HG03039 (cell line): ENCODE measurements around the gene KASH5.

Source experiments
- ATAC-seq: cut with Tn5 transposase; IDR thresholded peaks from one replicate; pipeline ENCODE4 v1.9.1; 2021; ENCODE audit warnings: mild to moderate bottlenecking, moderate library complexity; ENCODE audit not compliant: unreplicated experiment

The KASH5 gene

DNA sequence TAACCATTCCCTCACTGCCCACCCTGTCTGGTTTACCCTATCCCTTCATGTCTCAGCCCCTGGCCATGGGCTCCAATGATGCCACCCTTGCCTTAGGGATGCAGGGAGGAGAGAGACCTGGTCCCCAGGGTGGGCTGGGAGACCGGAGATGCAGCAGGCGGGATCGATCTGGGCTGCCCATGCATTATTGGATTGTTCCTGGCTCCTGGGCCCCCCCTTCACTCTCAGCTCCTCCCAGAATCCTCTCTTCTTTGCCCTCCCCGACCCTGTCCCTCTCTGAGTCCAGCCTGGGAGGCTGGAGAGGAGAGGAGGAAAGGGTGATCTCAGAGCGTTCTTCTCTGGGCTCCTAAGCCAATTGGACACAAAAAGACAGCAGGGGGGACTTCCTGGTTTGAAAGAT lies 5.8 kb downstream of the KASH5 start:
- ATAC-seq = no peak

DNA sequence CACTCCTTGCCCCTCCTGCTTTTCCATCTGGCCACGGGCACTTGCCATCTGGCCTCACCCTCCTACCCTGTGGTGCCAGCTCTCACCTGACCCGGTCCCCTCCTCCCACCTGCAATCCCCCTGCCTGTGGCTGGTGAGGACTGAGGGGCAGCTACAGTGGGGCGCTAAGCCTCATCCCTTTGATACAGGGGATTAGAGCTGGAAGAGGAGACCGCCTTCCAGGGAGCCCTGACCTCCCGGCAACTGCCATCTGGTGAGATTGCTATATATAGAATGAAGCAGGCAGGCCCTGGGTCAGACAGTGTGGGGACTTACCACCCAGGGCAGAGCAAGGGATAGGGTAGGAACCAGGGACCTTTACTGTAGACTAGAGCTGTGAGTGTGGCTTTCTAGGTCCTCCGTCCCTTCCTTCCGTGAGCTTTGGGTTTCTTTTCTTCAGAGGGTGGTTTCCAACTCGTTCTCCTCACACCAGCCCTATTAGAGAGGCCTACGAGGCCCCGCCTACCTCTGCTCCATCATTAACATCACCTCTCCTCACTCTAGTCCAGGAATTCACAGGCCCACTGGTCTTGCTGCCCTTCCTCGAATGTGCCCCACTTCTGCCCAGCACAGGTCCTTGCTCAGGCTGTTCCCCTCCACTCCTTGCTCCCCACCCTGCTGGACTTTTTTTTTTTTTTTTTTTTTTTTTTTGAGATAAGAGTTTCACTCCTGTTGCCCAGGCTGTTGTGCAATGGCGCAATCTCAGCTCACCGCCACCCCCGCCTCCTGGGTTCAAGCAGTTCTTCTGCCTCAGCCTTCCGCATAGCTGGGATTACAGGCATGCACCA lies 7.7 kb downstream of the KASH5 start:
- no peak for ATAC-seq

DNA sequence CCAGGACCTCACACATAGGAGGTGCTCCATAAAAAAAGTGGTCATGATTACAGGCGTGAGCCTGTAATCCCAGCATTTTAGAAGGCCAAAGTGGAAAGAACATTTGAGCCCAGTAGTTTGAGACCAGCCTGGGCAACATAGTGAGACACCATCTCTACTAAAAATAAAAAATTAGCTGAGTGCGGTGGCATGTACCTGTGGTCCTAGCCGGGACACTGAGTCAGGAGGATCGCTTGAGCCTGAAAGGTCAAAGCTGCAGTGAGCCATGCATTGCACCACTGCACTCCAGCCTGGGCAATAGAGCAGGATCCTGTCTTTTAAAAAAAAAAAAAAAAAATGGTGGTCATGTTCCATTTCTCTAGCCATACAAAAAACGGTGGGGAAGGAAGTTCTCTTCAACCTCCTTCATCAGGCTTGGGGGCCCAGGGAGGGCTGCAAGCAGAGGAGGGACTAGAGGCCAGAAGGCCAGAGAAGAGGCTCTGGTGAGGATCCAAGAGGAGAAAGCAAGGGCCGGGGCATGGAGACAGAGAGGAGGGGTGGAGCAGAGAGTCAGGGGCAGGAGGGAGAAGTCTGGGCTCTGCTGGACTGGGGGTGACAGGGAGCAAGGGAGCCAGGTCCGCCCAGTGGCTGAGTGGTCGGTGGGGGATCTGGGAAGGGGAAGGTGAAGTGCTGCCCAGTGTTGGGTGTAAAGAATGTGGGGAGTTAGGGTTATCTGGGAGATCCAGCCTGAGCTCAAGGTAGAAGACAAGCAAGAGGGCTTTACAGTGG lies 8.9 kb downstream of the KASH5 start:
- ATAC-seq = no peak

DNA sequence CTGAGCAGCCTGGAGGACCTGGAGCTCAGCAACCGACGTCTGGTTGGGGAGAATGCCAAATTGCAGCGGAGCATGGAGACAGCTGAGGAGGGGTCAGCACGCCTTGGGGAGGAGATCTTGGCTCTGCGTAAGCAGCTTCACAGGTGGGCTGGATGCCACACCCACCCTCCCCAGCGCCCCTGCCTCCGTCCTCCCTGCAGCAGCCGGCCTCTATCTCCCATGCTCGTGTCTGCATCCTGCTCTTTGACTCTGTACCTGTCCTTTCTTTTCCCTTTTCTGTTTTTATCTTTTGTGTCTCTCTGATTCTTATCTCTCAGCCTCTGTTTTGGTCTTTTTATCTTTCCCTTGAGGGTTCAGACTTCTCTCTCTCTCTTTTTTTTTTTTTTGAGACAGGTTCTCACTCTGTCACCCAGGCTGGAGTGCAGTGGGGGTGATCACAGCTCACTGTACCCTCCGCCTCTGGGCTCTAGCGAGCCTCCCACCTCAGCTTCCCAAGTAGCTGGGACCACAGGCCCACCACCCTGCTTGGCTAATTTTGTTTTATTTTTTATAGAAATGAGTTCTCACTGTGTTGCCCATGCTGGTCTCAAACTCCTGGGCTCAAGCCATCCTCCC lies 10.1 kb downstream of the KASH5 start:
- no peak for ATAC-seq

DNA sequence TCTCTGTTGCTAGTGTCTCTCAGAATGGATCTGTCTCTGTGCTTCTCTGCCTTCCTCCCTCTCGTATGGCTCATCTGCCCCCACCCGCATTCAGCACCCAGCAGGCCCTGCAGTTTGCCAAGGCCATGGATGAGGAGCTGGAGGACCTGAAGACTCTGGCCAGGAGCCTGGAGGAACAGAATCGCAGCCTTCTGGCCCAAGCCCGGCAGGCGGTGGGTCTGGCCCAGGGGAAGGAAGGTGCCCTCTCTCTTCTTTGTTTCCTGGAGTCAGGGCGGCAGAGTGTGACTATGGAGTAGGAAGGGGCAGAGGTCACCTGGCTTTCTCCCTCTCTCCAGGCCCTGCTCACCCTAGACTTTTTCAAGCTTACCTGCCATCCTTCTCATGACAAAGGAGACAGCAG lies 10.9 kb downstream of the KASH5 start:
- ATAC-seq = no peak

DNA sequence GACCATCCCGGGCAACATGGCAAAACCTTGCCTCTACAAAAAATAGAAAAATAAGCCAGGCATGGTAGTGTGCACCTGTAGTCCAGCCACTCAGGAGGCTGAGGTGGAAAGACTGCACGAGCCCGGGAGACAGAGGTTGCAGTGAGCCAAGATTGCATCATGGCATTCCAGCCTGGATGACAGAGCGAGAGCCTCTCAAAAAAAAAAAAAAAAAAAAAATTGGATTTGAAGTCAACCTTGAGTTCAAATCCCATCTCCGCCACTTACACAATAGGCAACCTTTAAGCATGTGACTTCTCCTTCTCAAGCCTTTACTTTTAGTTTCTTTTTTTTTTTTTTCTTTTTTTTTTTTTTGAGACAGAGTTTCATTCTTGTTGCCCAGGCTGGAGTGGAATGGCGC lies 12.0 kb downstream of the KASH5 start:
- ATAC-seq = no peak

DNA sequence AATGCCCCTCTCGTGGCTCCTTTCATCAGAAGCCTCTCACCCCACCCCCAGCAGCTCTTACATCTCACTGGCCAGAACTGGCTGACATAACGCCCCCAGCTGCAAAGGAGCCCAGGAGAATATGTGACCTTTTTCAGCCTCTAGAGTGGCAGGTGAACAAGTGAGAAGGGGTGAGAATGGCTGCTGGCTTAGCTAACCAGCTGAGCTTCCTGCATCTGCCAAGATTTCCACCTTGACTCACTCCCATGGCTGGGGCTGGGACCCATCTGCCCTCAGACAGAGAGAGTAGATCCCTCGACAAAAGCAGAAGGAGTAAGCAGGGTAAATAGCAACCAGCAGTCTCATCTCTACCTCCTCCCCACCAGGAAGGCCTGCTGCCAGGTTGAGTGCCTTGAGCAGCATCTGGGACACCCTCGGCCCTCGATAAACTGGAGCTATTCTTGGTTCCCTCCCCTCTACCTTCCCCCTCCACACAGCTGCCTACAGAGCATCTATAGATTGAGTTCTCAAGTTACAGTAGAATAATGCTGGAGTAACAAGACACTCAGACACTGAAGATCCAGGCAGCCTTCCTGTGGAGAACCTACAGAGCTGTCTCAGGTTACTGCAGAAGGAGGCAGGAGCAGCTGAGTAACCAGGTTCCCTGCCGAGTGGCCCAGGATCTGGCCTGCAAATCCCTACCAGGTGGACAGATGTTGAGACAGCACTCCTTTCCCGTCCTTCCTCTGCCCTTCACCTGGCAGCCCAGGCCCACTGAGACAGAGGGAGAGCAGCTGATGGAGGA lies 15.5 kb downstream of the KASH5 start:
- ATAC-seq = no peak

DNA sequence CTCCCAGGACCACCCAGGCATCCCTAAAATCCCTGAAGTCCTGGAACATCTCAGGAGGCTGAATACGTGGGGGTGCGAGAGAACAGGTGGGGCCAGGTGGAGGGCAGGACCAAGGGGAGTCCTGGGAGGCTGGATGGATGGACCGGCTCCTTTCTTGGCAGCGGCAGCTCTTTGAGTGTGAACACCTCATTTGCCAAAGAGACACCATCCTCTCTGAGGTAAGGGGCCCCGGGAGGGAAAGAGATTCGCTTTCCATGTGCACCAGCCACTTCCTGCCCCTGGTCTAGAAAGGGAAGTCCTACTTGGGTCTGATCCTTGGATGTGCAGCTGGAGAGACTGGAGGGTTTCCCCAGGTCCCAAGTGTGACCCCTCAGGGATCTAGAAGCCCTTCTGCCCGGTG lies 19.0 kb downstream of the KASH5 start:
- ATAC-seq = no peak

DNA sequence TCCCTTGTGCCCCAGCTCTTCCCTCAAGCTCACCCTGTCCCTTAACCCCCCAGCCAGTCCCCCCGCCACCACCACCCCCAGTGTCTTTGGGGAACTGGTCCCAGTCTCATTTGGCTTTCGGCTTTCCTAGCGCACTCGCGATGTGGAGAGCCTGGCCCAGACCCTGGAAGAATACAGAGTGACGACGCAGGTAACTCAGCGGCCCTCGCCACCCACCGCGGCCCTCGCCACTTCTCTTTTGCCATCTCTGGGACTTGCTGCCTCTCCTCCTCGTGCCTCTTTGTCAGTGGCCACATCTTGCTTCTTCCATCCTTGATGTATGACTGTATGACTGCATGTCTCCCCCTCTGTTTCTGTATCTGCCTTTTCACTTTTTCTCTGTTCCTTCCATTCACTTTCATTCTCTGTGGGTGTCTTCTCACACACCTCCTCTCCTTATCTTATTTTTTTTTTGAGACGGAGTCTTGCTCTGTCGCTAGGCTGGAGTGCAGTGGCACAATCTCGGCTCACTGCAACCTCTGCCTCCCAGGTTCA lies 19.5 kb downstream of the KASH5 start:
- ATAC-seq = no peak

DNA sequence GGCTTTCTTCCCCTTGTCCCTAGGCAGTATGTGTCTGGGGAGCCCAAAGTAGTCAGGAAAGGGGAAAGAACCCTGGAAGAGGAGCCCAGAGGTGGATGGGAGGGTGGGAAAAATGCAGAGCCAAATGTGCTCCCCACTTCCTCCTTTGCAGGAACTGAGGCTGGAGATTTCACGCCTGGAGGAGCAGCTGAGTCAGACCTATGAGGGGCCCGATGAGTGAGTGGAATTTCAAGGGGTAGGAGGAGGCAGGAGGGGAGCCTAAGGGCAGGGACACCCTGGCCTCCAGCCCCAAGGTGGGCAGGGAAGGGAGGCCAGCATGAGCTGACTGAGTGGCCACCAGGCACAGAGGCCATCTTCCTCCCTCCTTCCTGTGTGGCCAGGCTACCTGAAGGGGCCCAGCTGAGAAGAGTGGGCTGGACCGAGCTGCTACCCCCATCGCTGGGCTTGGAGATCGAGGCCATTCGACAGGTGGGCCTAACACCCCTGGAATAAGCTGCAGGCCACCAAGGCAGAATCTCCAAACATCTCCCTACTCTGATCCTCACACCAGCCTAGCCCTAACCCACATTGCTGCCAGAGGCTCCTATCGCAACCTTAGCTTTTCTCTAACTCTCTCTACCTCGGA lies 20.9 kb downstream of the KASH5 start:
- no peak for ATAC-seq

DNA sequence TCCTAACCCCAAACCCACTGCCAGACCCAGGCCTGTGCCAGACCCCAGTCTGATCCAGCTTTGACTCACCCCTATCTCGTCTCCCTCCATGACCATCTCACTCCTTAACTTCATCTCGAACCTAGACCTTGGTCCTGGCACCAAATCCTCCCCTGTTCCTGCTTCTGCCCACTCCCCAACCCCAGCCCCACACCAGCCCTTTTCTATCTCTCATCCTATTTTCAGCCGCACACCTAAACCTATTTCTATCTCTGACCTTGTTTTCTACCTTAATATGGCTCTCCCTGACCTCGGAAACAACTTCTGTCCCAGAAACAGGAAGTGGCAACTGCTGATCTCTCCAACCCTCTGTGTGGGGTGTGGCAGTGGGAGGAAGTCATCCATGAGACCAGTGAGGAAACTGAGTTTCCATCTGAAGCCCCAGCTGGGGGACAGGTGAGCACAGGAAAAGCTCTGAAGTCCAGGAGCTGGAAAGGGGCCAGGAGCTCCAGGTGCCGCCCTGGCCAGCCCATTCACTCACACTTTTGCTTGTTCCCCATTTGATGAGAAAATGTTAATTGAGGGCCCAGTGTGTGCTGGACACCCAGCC lies 21.5 kb downstream of the KASH5 start:
- no peak for ATAC-seq

DNA sequence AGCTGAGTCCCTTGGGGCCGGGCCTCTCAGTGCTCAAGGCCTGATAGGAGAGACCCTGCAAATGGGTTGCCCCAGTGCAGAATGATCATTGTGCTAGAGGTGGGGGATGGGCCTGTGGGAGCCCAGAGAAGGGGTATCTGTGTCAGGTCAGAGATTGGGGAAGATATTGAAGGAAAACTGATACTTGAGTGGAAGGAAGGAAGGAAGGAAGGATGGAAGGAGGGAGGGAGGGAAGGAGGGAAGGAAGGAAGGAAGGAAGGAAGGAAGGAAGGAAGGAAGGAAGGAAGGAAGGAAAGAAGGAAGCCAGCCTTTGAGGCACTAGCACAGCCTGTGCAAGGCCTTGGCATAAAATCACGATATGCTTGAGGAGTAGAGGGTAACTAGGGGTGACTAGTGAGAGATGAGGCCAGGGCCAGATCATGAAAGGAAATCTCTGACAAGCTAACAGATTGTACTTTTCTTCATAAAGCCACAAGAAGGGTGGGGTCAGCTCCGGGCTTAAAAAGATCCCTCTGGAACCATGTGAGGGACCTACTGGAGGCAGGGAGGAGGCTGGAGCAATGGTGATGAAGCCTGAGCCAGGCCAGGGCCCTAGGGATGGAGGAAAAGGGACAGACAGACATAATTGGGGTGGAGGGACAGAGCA lies 23.8 kb downstream of the KASH5 start:
- no peak for ATAC-seq

DNA sequence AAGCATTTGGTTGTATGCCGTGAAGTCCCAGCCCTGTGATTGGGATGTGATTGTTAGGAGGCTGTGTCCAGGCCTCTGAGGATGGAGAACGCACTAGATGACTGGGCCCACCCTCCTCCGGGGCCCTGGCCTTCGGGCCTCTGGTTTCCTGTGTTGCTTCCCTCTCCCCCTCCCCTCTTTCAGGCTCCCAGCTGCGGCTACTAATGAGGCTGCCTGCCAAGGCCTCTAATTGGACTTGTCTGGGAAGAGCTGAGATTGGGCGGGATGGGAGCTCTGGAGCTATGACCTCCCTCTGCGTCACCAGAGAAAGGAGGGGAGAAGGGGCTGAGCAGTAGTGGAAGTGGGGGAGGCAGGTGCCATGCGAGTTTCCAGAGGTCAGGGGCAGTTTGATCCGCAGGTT lies 25.3 kb downstream of the KASH5 start:
- no peak for ATAC-seq

DNA sequence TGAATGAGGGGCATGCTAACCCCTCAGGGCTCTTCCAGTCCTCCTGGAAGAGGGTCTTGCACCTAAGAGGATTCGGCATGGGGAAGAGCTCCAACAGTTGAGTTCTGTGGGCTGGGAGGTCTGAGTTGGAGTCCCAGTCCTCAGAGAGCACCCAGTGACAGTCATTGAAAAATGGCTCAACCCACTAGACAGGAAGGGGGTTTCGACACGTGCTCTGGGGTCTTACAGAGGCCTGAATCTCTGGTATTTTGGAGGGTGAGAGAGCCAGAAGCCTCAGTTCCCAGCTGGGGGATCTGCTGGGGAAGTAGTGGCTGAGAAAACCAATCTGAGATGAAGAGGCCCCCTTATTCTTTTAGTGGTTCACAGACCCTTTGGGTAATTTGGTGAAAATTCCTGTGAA lies 26.2 kb downstream of the KASH5 start:
- no peak for ATAC-seq

DNA sequence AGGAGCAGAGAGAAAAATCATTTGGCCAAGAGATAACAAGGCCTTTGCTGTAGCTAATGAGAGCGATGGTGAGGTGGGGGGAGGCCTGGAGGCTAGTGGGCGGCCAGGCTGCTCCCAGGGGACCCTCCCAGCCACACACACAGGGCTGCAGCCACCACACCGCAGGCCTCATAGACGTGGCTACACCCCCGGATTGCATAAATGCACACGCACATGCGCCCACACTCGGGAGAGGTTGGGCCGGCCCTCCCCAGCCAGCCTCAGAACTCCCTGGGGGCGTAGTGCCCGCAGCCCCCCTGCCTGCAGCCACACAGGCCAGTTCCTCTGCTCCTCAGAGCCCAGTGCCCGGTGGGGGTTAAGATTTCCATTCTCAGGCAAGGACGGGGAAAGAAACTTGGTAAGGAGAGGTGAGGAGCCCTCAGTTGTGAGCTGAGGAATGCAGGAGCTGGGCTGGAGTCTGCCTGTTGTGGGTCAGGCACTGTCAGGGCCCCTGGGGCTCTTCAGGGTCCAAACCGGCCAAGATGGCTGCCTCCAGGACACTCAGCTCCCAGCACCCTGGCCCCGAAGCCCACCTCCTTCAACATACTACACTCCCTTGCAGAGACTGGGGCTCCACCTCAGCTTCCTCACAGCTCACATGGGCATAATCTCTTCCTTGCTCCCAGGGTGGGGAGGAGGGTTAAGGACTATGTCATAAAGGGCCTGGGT lies 27.2 kb downstream of the KASH5 start:
- ATAC-seq = no peak

DNA sequence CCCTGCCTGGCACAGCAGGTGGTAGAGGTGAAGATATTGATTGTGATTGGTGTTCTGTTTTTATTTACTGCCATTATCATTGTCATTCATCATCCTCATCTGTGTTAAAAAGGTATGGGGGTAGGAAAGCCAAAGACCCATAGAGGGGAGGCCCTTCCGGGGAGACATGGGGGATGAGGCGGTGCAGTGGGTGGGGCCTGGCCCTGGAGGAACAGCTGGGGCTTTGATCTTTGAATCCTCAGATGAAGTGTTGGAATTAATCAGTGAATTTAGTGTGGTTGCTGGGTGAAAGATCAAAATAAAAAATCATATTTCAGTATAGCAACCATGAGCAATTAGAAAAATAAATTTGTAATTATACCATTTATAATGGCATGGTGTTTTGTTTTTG lies 27.8 kb downstream of the KASH5 start:
- ATAC-seq = no peak

DNA sequence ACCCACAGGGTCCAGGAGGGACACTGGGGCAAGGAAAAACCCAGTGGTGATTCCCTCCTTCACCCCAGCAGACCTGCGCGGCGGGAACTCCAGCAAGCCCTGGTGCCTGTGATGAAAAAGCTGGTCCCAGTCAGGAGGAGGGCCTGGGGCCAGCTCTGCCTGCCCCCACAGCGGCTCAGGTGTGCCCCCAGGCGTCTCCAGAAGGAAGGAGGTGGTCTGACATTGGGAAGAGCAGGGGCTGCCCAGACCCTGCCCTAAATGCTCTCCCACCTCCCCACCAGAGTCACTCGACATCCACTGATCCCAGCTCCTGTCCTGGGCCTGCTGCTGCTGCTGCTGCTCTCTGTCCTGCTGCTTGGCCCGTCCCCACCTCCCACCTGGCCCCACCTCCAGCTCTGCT lies 29.0 kb downstream of the KASH5 start:
- ATAC-seq = no peak

DNA sequence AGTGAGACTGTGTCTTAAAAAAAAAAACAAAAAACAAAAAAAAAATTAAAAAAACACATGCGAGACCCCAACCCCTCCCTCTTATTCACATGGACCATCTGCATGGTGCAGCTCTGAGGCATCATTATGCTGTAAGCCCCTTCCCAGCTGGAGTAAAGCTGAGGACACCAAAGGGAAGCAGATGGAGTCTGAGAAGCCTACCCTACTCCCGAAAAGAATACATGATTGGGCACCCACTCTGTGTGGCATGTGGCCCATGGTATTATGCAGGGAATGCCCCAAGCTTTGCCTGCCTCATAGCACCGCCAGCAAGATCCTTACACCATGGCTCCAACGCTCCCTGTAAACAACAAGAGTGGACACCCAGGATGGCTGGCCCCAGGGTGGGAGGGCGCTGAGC lies 30.5 kb downstream of the KASH5 start:
- ATAC-seq = no peak

DNA sequence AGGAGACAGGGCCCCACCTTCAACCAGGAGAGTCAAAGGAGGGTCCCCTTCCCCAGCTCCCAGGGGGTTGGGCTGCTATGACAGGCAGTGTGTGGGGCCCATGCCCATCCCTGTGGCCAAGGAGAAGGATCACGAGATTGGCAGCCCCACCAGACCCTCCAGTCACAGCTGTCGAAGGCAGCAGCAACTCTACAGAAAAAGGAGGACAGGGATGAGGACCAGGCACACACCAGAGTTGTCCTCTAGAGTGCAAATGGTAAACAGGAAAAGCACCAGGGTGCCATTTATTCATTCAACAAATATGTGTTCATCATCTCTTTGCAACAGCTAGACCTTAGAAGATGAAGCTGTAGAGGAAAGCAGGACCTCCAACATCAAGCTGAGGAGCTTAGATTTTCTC lies 31.1 kb downstream of the KASH5 start:
- ATAC-seq = no peak
